GM10248 (cell line): ENCODE results near the gene MVB12B.
A peak's percentile ranks its signal among the peaks of the same experiment; 100 is the strongest.

Experiments used
- CTCF ChIA-PET: fragments of 300-600 bp; sonication (Branson Sonifier 250); formaldehyde crosslinking; extraction: SDS; loops from one replicate; lab custom pipeline; 2021; ENCODE audit warnings: antibody characterized with exemption; lab: Yijun Ruan, JAX
- POLR2A ChIA-PET: fragments of 350-650 bp; sonication (Branson Sonifier 250); formaldehyde crosslinking; extraction: SDS; loops from one replicate; lab custom pipeline; 2020; ENCODE audit warnings: antibody characterized with exemption; lab: Yijun Ruan, JAX
- DNase-seq: peaks from one replicate; pipeline ENCODE4 v3.0.0; 2012; ENCODE audit errors: extremely low spot score
- CTCF ChIP-seq: IDR thresholded peaks from 2 replicates; pipeline ENCODE4 v1.5.1; 2012; ENCODE audit warnings: mild to moderate bottlenecking, low read depth; ENCODE audit errors: extremely low read depth, missing control alignments, control extremely low read depth

MVB12B gene

GRCh38 chr9:126500600-126501382, 174.2 kb downstream of the MVB12B start:
- CTCF ChIA-PET: interaction anchor here (0.7 to 7.3 kb wide), 22 partner anchors 10 to 281 kb away, joined by 3 to 193 read pairs (median 5); no protein-coding TSS in a partner anchor
- peak; percentile 92 for TF ChIP-seq CTCF
- peak; percentile 83 for DNase-seq
- POLR2A ChIA-PET: no interaction called here

- no peak for DNase-seq
- POLR2A ChIA-PET: no interaction called here
- no peak for TF ChIP-seq CTCF
- CTCF ChIA-PET: interaction anchor here (1.0 to 7.3 kb wide), 13 partner anchors 9 to 270 kb away, joined by 3 to 193 read pairs (median 6); no protein-coding TSS in a partner anchor
These were observed 175.0 kb downstream of the MVB12B start for GRCh38 chr9:126501383-126502331.

GRCh38 chr9:126502417-126503332, 176.0 kb downstream of the MVB12B start:
- DNase-seq: no peak
- CTCF ChIA-PET: interaction anchor here (1.3 to 7.3 kb wide), 6 partner anchors 8 to 60 kb away, joined by 3 to 193 read pairs (median 30); no protein-coding TSS in a partner anchor
- no peak for TF ChIP-seq CTCF
- POLR2A ChIA-PET: no interaction called here

GRCh38 chr9:126503333-126504085, 176.9 kb downstream of the MVB12B start:
- no peak for TF ChIP-seq CTCF
- POLR2A ChIA-PET: no interaction called here
- CTCF ChIA-PET: interaction anchor here (7.3 kb wide), 1 partner anchor 53 kb away, joined by 193 read pairs; no protein-coding TSS in a partner anchor
- DNase-seq: no peak

- CTCF ChIA-PET: no interaction called here
- DNase-seq: no peak
- POLR2A ChIA-PET: no interaction called here
- TF ChIP-seq CTCF: no peak
These were observed 177.7 kb downstream of the MVB12B start for GRCh38 chr9:126504086-126504976.
